ENCODE data around the gene LSAMP.
"Not testable (repeated sequence)": the region's sequence is repeated elsewhere in the genome, so short reads cannot be mapped to it uniquely, and the experiment has no call there.

Gene LSAMP

DNA sequence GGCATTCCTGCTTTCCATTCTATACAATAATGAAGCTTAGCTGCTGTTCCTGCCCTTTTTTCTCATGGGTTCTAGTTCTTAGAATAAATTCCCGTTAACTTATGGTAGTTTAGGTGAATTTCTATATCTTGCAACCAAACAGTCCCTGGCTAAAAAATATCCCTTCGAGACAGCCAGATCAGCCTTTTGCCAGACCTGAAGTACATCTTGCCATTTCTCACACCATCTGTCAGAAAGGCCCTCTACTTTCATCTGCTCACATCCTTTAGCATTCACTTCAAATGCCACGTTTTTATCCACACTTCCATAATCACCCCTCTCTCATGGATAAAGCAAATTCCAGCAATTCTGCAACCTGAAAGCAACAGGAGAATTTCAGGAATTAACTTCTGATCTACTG is 676.6 kb downstream of the LSAMP start:
- H3K4me1 Mint-ChIP-seq = no peaks in the 10 kb centered on the region
- no peaks in the 10 kb centered on the region for H3K27me3 Mint-ChIP-seq
- H3K36me3 Mint-ChIP-seq = no peaks in the 10 kb centered on the region
- no peak for ATAC-seq
- no peaks in the 10 kb centered on the region for H3K9me3 Mint-ChIP-seq
- H3K27ac Mint-ChIP-seq = no peak overlapping the region
- no peak overlapping the region for H3K4me3 Mint-ChIP-seq

DNA sequence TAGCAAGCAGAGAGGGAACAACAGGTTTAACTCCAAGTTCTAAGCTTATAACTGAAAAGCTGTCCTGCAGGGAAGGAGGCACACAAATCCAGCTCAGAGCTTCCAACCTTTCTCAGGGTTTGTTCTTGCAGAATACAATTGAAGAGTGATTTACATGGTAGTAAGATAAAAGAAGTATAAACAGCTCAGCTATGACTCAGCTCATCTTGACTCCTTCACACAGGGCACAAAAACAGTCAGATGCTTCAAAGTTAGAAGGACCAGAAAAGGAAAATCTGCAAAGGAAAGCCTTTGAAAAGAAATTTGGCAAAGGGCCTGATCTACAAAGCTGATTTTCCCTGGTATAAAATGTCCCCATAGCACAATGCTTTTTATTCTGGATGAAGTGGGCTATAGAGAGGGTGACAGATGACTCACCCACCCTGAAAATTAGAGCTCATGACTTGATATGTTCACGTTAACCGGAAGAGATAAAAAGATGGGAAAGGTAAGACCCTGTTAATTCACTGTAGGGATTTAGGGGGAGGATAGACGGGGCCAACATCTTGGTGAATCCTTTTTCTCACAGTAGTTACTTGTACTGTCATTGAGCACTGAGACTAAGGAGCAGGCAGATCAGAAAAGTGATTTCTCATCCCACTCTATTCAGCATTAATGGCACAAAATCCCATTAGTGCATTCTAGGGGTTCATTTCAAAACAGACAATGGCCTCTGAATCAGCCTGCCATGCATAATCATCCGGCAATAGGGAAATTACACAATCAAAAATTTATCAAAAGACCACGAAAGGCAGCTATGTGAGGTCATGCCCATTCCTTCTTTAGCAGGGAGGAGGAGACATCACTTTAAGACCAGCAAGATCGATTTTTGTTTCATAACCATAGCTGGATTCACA is 678.5 kb downstream of the LSAMP start:
- Mint-ChIP-seq H3K27ac (no peak overlapping the region), H3K4me1 (no peaks in the 10 kb centered on the region), H3K9me3 (no peaks in the 10 kb centered on the region), H3K36me3 (no peaks in the 10 kb centered on the region), H3K27me3 (no peaks in the 10 kb centered on the region), H3K4me3 (no peak overlapping the region)
- ATAC-seq = no peak

- Mint-ChIP-seq H3K27ac (no peak overlapping the region), H3K9me3 (no peaks in the 10 kb centered on the region), H3K4me3 (no peak overlapping the region), H3K27me3 (no peaks in the 10 kb centered on the region), H3K4me1 (no peaks in the 10 kb centered on the region), H3K36me3 (no peaks in the 10 kb centered on the region)
- no peak for ATAC-seq
These were observed 683.4 kb downstream of the LSAMP start for GRCh38 chr3:115761927-115762305.

DNA sequence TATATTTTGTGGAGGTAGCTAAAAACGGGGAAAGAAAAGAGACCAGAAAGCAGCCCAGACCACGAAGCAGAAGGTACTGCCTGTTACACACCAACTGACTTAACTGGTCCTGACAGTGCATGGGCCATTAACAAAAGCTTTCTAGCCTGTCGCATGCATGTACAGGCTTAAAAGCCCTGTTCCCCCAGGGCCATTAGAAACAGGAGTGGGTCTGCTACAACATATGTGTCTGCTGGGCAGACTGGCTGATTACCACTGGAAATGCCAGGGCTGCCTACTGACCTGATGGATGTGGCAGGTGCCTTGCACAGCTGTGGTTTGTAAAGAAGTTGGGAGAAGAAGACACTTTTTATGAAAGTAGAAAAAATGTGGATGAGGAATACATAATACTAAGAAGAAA is 684.6 kb downstream of the LSAMP start:
- ATAC-seq = no peak
- Mint-ChIP-seq H3K27ac (no peak overlapping the region), H3K27me3 (no peaks in the 10 kb centered on the region)

DNA sequence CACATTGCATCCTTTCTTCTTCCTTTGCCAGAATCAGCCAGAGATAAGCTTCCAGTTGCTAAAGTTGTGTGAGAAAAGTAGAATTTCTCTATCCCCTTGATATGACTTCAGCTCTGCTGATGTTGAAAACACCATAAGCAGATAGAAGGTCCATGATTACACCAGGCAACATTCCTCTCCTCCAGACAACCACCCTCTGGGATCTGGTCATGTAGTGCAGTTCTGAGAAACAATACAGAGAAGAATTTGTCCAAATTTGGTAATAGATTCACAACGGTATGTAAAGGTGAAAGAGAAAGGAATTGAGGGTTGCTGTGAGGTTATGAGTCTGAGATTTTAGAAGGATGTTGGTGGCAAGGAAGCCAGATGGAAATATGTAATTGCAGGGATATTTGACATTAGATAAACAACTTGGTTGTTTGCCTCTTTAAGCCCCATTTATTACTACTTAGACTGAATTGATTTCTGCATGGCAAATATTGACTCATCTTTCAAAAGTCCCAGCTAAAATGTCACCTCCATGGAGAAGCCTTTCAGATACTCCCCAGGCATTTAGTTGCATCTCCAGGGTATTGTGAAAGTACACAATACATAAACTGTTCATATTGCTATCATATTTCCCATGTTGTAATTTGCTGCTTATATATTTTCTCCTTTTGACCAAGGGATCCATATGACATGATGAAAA is 687.1 kb downstream of the LSAMP start:
- no peaks in the 10 kb centered on the region for H3K36me3 Mint-ChIP-seq
- H3K4me3 Mint-ChIP-seq = no peak overlapping the region
- H3K27ac Mint-ChIP-seq = no peak overlapping the region
- H3K9me3 Mint-ChIP-seq = peaks cover 7% of the 10 kb centered on the region
- H3K27me3 Mint-ChIP-seq = peaks cover 9% of the 10 kb centered on the region
- no peak for ATAC-seq
- H3K4me1 Mint-ChIP-seq = no peaks in the 10 kb centered on the region

More for the DNA sequence above, 684.6 kb downstream of the LSAMP start:
- Mint-ChIP-seq H3K36me3 (no peaks in the 10 kb centered on the region), H3K4me3 (no peak overlapping the region), H3K4me1 (no peaks in the 10 kb centered on the region), H3K9me3 (peaks cover 3% of the 10 kb centered on the region)

GRCh38 chr3:115752978-115753377 is 692.3 kb downstream of the LSAMP start:
- H3K27ac Mint-ChIP-seq, H3K36me3 Mint-ChIP-seq, H3K4me3 Mint-ChIP-seq, ATAC-seq, H3K4me1 Mint-ChIP-seq, H3K9me3 Mint-ChIP-seq: not testable (repeated sequence)
- H3K27me3 Mint-ChIP-seq = peaks cover 25% of the 10 kb centered on the region
